ENCODE results near the gene JAM3.

The JAM3 gene

GRCh38 chr11:134032043-134032442 lies 36.8 kb upstream of the JAM3 start:
- H3K27ac ChIP-seq (ENCODE audit: low read depth, low read length), result no peak overlapping the region
- WGBS, result 89% methylated on average over 6 of the region's 6 CpGs
- H3K4me1 ChIP-seq (ENCODE audit: insufficient read depth, low read length), result peaks cover 16% of the 10 kb centered on the region
- H3K4me3 ChIP-seq (ENCODE audit: low read length), result no peak overlapping the region
- H3K36me3 ChIP-seq (ENCODE audit: insufficient read depth, low read length), result no peaks in the 10 kb centered on the region
- no peaks in the 10 kb centered on the region for H3K9me3 ChIP-seq (ENCODE audit: insufficient read depth, low read depth, low read length)
- H3K9ac ChIP-seq (ENCODE audit: low read depth, low read length), result no peak overlapping the region
- H3K27me3 ChIP-seq (ENCODE audit: insufficient read depth, low read length), result peaks cover 19% of the 10 kb centered on the region

GRCh38 chr11:134032501-134033091 lies 36.3 kb upstream of the JAM3 start:
- no peaks in the 10 kb centered on the region for H3K36me3 ChIP-seq (ENCODE audit: insufficient read depth, low read length)
- H3K4me3 ChIP-seq (ENCODE audit: low read length), result no peak overlapping the region
- whole genome bisulfite sequencing, result 84% methylated on average over 24 of the region's 24 CpGs
- H3K27ac ChIP-seq (ENCODE audit: low read depth, low read length), result no peak overlapping the region
- H3K27me3 ChIP-seq (ENCODE audit: insufficient read depth, low read length), result peaks cover 16% of the 10 kb centered on the region
- H3K9ac ChIP-seq (ENCODE audit: low read depth, low read length), result no peak overlapping the region
- no peaks in the 10 kb centered on the region for H3K9me3 ChIP-seq (ENCODE audit: insufficient read depth, low read depth, low read length)
- peaks cover 16% of the 10 kb centered on the region for H3K4me1 ChIP-seq (ENCODE audit: insufficient read depth, low read length)

GRCh38 chr11:134033276-134033675 lies 35.6 kb upstream of the JAM3 start:
- Histone ChIP-seq H3K27ac (ENCODE audit: low read depth, low read length) (no peak overlapping the region), H3K9ac (ENCODE audit: low read depth, low read length) (peak overlapping the region; percentile 7; the same call in 1 of the 2 replicates), H3K4me3 (ENCODE audit: low read length) (0 out of 2 replicates have a peak overlapping the region, but pooled peaks have one; percentile 17), H3K4me1 (ENCODE audit: insufficient read depth, low read length) (peaks cover 23% of the 10 kb centered on the region), H3K36me3 (ENCODE audit: insufficient read depth, low read length) (no peaks in the 10 kb centered on the region), H3K9me3 (ENCODE audit: insufficient read depth, low read depth, low read length) (no peaks in the 10 kb centered on the region), H3K27me3 (ENCODE audit: insufficient read depth, low read length) (peaks cover 11% of the 10 kb centered on the region)
- 87% methylated on average over 9 of the region's 9 CpGs for WGBS

GRCh38 chr11:134033696-134034491 lies 35.0 kb upstream of the JAM3 start:
- Histone ChIP-seq H3K27ac (ENCODE audit: low read depth, low read length) (no peak overlapping the region; the same call in 1 of the 2 replicates), H3K9me3 (ENCODE audit: insufficient read depth, low read depth, low read length) (no peaks in the 10 kb centered on the region), H3K27me3 (ENCODE audit: insufficient read depth, low read length) (peaks cover 10% of the 10 kb centered on the region), H3K4me3 (ENCODE audit: low read length) (peak overlapping the region; percentile 17; the same call in 1 of the 2 replicates), H3K4me1 (ENCODE audit: insufficient read depth, low read length) (peaks cover 26% of the 10 kb centered on the region), H3K9ac (ENCODE audit: low read depth, low read length) (peak overlapping the region; percentile 7; the same call in 1 of the 2 replicates), H3K36me3 (ENCODE audit: insufficient read depth, low read length) (no peaks in the 10 kb centered on the region)
- 18% methylated on average over 17 of the region's 17 CpGs for WGBS

GRCh38 chr11:134034496-134035381 lies 34.1 kb upstream of the JAM3 start:
- H3K27ac ChIP-seq (ENCODE audit: low read depth, low read length), result no peak overlapping the region; the same call in 1 of the 2 replicates
- no peaks in the 10 kb centered on the region for H3K9me3 ChIP-seq (ENCODE audit: insufficient read depth, low read depth, low read length)
- H3K36me3 ChIP-seq (ENCODE audit: insufficient read depth, low read length), result no peaks in the 10 kb centered on the region
- no peak overlapping the region for H3K9ac ChIP-seq (ENCODE audit: low read depth, low read length)
- peaks cover 33% of the 10 kb centered on the region for H3K4me1 ChIP-seq (ENCODE audit: insufficient read depth, low read length)
- H3K4me3 ChIP-seq (ENCODE audit: low read length), result no peak overlapping the region
- peaks cover 9% of the 10 kb centered on the region for H3K27me3 ChIP-seq (ENCODE audit: insufficient read depth, low read length)
- WGBS, result 90% methylated on average over 15 of the region's 15 CpGs

- no peak overlapping the region for H3K9ac ChIP-seq (ENCODE audit: low read depth, low read length)
- peaks cover 33% of the 10 kb centered on the region for H3K4me1 ChIP-seq (ENCODE audit: insufficient read depth, low read length)
- H3K4me3 ChIP-seq (ENCODE audit: low read length), result peak overlapping the region; percentile 60
- H3K9me3 ChIP-seq (ENCODE audit: insufficient read depth, low read depth, low read length), result no peaks in the 10 kb centered on the region
- 6% methylated on average over 33 of the region's 34 CpGs for WGBS
- 0 out of 2 replicates have a peak, but pooled peaks cover under 1% of the 10 kb centered on the region for H3K27me3 ChIP-seq (ENCODE audit: insufficient read depth, low read length)
- no peaks in the 10 kb centered on the region for H3K36me3 ChIP-seq (ENCODE audit: insufficient read depth, low read length)
- no peak overlapping the region for H3K27ac ChIP-seq (ENCODE audit: low read depth, low read length)
These were observed 32.3 kb upstream of the JAM3 start for GRCh38 chr11:134036492-134037045.

GRCh38 chr11:134037046-134037908 lies 31.6 kb upstream of the JAM3 start:
- H3K27ac ChIP-seq (ENCODE audit: low read depth, low read length), result peak overlapping the region; percentile 57; the same call in 1 of the 2 replicates
- WGBS, result 1% methylated on average over 54 of the region's 54 CpGs
- peaks cover 33% of the 10 kb centered on the region for H3K4me1 ChIP-seq (ENCODE audit: insufficient read depth, low read length)
- no peaks in the 10 kb centered on the region for H3K27me3 ChIP-seq (ENCODE audit: insufficient read depth, low read length)
- H3K9me3 ChIP-seq (ENCODE audit: insufficient read depth, low read depth, low read length), result no peaks in the 10 kb centered on the region
- peak overlapping the region; percentile 60 for H3K4me3 ChIP-seq (ENCODE audit: low read length)
- H3K36me3 ChIP-seq (ENCODE audit: insufficient read depth, low read length), result no peaks in the 10 kb centered on the region
- H3K9ac ChIP-seq (ENCODE audit: low read depth, low read length), result peak overlapping the region; percentile 29

- 59% methylated on average over 7 of the region's 10 CpGs for WGBS
These were observed 29.9 kb upstream of the JAM3 start for GRCh38 chr11:134038897-134039470.

GRCh38 chr11:134039726-134040385 lies 29.0 kb upstream of the JAM3 start:
- WGBS, result 89% methylated on average over 18 of the region's 18 CpGs
- no peak overlapping the region for H3K4me3 ChIP-seq (ENCODE audit: low read length)
- no peak overlapping the region for H3K27ac ChIP-seq (ENCODE audit: low read depth, low read length)
- no peaks in the 10 kb centered on the region for H3K27me3 ChIP-seq (ENCODE audit: insufficient read depth, low read length)
- H3K36me3 ChIP-seq (ENCODE audit: insufficient read depth, low read length), result no peaks in the 10 kb centered on the region
- H3K9ac ChIP-seq (ENCODE audit: low read depth, low read length), result no peak overlapping the region
- H3K9me3 ChIP-seq (ENCODE audit: insufficient read depth, low read depth, low read length), result no peaks in the 10 kb centered on the region
- peaks cover 18% of the 10 kb centered on the region for H3K4me1 ChIP-seq (ENCODE audit: insufficient read depth, low read length)

More at GRCh38 chr11:134038897-134039470, 29.9 kb upstream of the JAM3 start:
- H3K27me3 ChIP-seq (ENCODE audit: insufficient read depth, low read length), result no peaks in the 10 kb centered on the region
- no peaks in the 10 kb centered on the region for H3K9me3 ChIP-seq (ENCODE audit: insufficient read depth, low read depth, low read length)
- no peak overlapping the region for H3K27ac ChIP-seq (ENCODE audit: low read depth, low read length)
- no peaks in the 10 kb centered on the region for H3K36me3 ChIP-seq (ENCODE audit: insufficient read depth, low read length)
- peaks cover 25% of the 10 kb centered on the region for H3K4me1 ChIP-seq (ENCODE audit: insufficient read depth, low read length)
- H3K4me3 ChIP-seq (ENCODE audit: low read length), result no peak overlapping the region
- no peak overlapping the region for H3K9ac ChIP-seq (ENCODE audit: low read depth, low read length)

Measured in HUES64 (cell line).